K562 (cell line): ENCODE data around the gene PHF1. TPM values are rescaled to one million over a fixed set of nuclear protein-coding genes. Genes with fewer than 3 reads are reported as not detected.

Experiments used
- ARNT ChIP-seq, 2 experiments: fragments of 450-650 bp; IDR thresholded peaks; 2 replicates each; pipeline ENCODE4 v1.6.1; 2016; ENCODE audit warnings: mild to moderate bottlenecking in 1 of 2
- ATF7 ChIP-seq: fragments of 450-650 bp; IDR thresholded peaks from 2 replicates; pipeline ENCODE4 v1.7.1; 2014; ENCODE audit warnings: mild to moderate bottlenecking, moderate library complexity
- DPF2 ChIP-seq: fragments of 450-650 bp; IDR thresholded peaks from 2 replicates; pipeline ENCODE4 v1.6.1; 2016
- MYNN ChIP-seq, 2 experiments: sonication (generic); formaldehyde crosslinking in 1 of 2; IDR thresholded peaks; 2 replicates each; pipeline versions ENCODE4 v1.5.0 to v1.6.1; 2016 to 2020; ENCODE audit warnings: antibody characterized with exemption in 1 of 2, missing genetic modification reagents in 1 of 2
- OTX1 ChIP-seq: fragments of 450-650 bp; formaldehyde crosslinking; IDR thresholded peaks from 2 replicates; pipeline ENCODE4 v1.4.0; 2022; ENCODE audit warnings: mild to moderate bottlenecking
- RCOR1 ChIP-seq, 2 experiments: IDR thresholded peaks; 2 replicates each; pipeline ENCODE4 v1.6.1; 2012; ENCODE audit warnings: low read depth in 2 of 2, low read length in 2 of 2, borderline replicate concordance in 1 of 2, improper control_type of control experiment in 1 of 2
- SMARCA4 ChIP-seq: fragments of 450-650 bp; IDR thresholded peaks from 2 replicates; pipeline ENCODE4 v1.6.1; 2016
- TAF15 ChIP-seq: fragments of 200-400 bp; formaldehyde crosslinking; IDR thresholded peaks from 2 replicates; pipeline ENCODE4 v1.6.1; 2017; ENCODE audit warnings: mild to moderate bottlenecking, low read depth, low read length, moderate library complexity
- TAF7 ChIP-seq: fragments of 450-650 bp; IDR thresholded peaks from 2 replicates; pipeline ENCODE4 v1.6.1; 2016; ENCODE audit warnings: missing genetic modification characterization, missing compliant biosample characterization
- TAL1 ChIP-seq: fragments of 450-650 bp; IDR thresholded peaks from 2 replicates; pipeline ENCODE4 v1.6.1; 2016; ENCODE audit warnings: mild to moderate bottlenecking
- TRIM28 ChIP-seq: fragments of 450-650 bp; IDR thresholded peaks from 2 replicates; pipeline ENCODE4 v1.6.1; 2017
- ZBTB5 ChIP-seq: fragments of 450-650 bp; IDR thresholded peaks from 2 replicates; pipeline ENCODE4 v1.6.1; 2017; ENCODE audit warnings: antibody characterized with exemption
- ZNF24 ChIP-seq: fragments of 450-650 bp; IDR thresholded peaks from 2 replicates; pipeline ENCODE4 v1.6.1; 2016
- ZNF347 ChIP-seq: fragments of 450-650 bp; formaldehyde crosslinking; IDR thresholded peaks from 2 replicates; pipeline ENCODE4 v1.4.0; 2020; ENCODE audit warnings: low read depth, mild to moderate bottlenecking, moderate library complexity
- ZSCAN29 ChIP-seq: fragments of 450-650 bp; IDR thresholded peaks from 2 replicates; pipeline ENCODE4 v1.6.1; 2017
- ZZZ3 ChIP-seq: fragments of 450-650 bp; IDR thresholded peaks from 2 replicates; pipeline ENCODE4 v1.6.1; 2016; ENCODE audit warnings: antibody characterized with exemption, mild to moderate bottlenecking, moderate library complexity
- polyA plus RNA-seq, 8 experiments: library from polyadenylated mRNA; depleted of rRNA in 4 of 8; stranded (reverse) in 5 of 8; unstranded in 3 of 8; fragments of >200 nt; fragmentation: Nextera tagmentation in 2 of 8; fragmentation: Illumina TruSeq in 1 of 8; extraction: Ambion mirVana in 2 of 8; extraction: Trizol in 1 of 8; gene quantifications; 2 replicates each; pipeline versions ENCODE4 v1.2.1 to v1.2.3, GENCODE V29; 2011 to 2014; ENCODE audit warnings: inconsistent platforms in 1 of 8, missing spikeins in 1 of 8
- total RNA-seq, 7 experiments: library from RNA; depleted of rRNA in 6 of 7; stranded (reverse); fragments of >200 nt in 6 of 7; fragmentation: Illumina TruSeq in 2 of 7; extraction: Trizol in 2 of 7; gene quantifications; 2 replicates each; pipeline versions ENCODE4 v1.2.1 to v1.2.3, GENCODE V29; 2011 to 2021; ENCODE audit warnings: low replicate concordance in 1 of 7
- TF ChIP-seq, protein P1 (sequence below), 2 experiments: fragments of 450-650 bp; IDR thresholded peaks; 2 replicates each; pipeline ENCODE4 v1.6.1; 2018; ENCODE audit warnings: mild to moderate bottlenecking in 2 of 2, low read depth in 1 of 2; ENCODE audit not compliant: partially characterized antibody in 2 of 2
- TF ChIP-seq, protein P2 (sequence below): fragments of 450-650 bp; conservative IDR thresholded peaks from 2 replicates; pipeline ENCODE4 v1.6.1; 2016; ENCODE audit warnings: missing genetic modification characterization, low read depth, mild to moderate bottlenecking, control low read depth, missing compliant biosample characterization

Gene PHF1
- total and polyA plus RNA-seq, 9 of the 15 experiments (the other 6 are each of a cell fraction or from before 2014, with no cell fraction given), result 3.7 to 64.2 (median 33.7) TPM

- TF ChIP-seq, protein P1, sequence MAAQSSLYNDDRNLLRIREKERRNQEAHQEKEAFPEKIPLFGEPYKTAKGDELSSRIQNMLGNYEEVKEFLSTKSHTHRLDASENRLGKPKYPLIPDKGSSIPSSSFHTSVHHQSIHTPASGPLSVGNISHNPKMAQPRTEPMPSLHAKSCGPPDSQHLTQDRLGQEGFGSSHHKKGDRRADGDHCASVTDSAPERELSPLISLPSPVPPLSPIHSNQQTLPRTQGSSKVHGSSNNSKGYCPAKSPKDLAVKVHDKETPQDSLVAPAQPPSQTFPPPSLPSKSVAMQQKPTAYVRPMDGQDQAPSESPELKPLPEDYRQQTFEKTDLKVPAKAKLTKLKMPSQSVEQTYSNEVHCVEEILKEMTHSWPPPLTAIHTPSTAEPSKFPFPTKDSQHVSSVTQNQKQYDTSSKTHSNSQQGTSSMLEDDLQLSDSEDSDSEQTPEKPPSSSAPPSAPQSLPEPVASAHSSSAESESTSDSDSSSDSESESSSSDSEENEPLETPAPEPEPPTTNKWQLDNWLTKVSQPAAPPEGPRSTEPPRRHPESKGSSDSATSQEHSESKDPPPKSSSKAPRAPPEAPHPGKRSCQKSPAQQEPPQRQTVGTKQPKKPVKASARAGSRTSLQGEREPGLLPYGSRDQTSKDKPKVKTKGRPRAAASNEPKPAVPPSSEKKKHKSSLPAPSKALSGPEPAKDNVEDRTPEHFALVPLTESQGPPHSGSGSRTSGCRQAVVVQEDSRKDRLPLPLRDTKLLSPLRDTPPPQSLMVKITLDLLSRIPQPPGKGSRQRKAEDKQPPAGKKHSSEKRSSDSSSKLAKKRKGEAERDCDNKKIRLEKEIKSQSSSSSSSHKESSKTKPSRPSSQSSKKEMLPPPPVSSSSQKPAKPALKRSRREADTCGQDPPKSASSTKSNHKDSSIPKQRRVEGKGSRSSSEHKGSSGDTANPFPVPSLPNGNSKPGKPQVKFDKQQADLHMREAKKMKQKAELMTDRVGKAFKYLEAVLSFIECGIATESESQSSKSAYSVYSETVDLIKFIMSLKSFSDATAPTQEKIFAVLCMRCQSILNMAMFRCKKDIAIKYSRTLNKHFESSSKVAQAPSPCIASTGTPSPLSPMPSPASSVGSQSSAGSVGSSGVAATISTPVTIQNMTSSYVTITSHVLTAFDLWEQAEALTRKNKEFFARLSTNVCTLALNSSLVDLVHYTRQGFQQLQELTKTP (IDR thresholded peaks at IDR 0.05; ENCODE audit: low read depth in 1 of 2, partially characterized antibody in 2 of 2), result peak; percentile 67 to 82
- TF ChIP-seq ZSCAN29 (0 out of 2 replicates have a peak, but pooled peaks have one; percentile 45), MYNN (IDR thresholded peaks at IDR 0.05) (0 out of 2 replicates have a peak, but pooled peaks have one; percentile 4), MYNN (CRISPR knock-in tag; IDR thresholded peaks at IDR 0.05) (no peak), SMARCA4 (peak; percentile 85), OTX1 (CRISPR knock-in tag) (peak; percentile 47; the same call in 1 of the 2 replicates), RCOR1 (IDR thresholded peaks at IDR 0.05; ENCODE audit: borderline replicate concordance in 1 of 2, low read depth in 2 of 2, low read length in 2 of 2) (peak in 1 of 2 experiments; percentile 51; a peak in 1 of 4 replicates), ZBTB5 (peak; percentile 75; the same call in 1 of the 2 replicates), ATF7 (0 out of 2 replicates have a peak, but pooled peaks have one; percentile 32), TAF7 (tag) (peak; percentile 71), ZNF24 (peak; percentile 10; the same call in 1 of the 2 replicates), TAL1 (peak; percentile 63; the same call in 1 of the 2 replicates), DPF2 (peak; percentile 92), ARNT (IDR thresholded peaks at IDR 0.05) (peak; percentile 80 to 94; a peak in 3 of 4 replicates), ZZZ3 (no peak), TAF15 (no peak), TRIM28 (0 out of 2 replicates have a peak, but pooled peaks have one; percentile 42), ZNF347 (CRISPR knock-in tag) (no peak)
- TF ChIP-seq, protein P2, sequence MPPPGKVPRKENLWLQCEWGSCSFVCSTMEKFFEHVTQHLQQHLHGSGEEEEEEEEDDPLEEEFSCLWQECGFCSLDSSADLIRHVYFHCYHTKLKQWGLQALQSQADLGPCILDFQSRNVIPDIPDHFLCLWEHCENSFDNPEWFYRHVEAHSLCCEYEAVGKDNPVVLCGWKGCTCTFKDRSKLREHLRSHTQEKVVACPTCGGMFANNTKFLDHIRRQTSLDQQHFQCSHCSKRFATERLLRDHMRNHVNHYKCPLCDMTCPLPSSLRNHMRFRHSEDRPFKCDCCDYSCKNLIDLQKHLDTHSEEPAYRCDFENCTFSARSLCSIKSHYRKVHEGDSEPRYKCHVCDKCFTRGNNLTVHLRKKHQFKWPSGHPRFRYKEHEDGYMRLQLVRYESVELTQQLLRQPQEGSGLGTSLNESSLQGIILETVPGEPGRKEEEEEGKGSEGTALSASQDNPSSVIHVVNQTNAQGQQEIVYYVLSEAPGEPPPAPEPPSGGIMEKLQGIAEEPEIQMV (tag), result 0 out of 2 replicates have a peak, but pooled peaks have one; percentile 12
These were observed 14.2 kb downstream of the PHF1 start (continued) for GRCh38 chr6:33424855-33425667.
